GM12878 (cell line): ENCODE results near the gene NDUFC2. TPM values are rescaled to one million over a fixed set of nuclear protein-coding genes. Genes with fewer than 3 reads are reported as not detected.

ENCODE experiments used
- ATAC-seq: fragments of 200-7000 bp; cut with Tn5 transposase; 3 replicates; pipeline ENCODE4 v1.9.1; 2020; ENCODE audit warnings: mild to moderate bottlenecking, moderate library complexity
- BruUV-seq: library from RNA; stranded (reverse); fragments of 400-500 nt; replicated peaks from 2 replicates; lab custom pipeline; 2021; lab: Mats Ljungman, UMichigan
- CTCF ChIA-PET: fragments of 300-600 bp; sonication (Branson Sonifier 250); formaldehyde crosslinking; extraction: SDS; loops from one replicate; lab custom pipeline; 2021; ENCODE audit warnings: inconsistent platforms; lab: Yijun Ruan, JAX
- POLR2A ChIA-PET: fragments of 350-600 bp; formaldehyde crosslinking; extraction: SDS; loops from one replicate; lab custom pipeline; 2021; ENCODE audit warnings: inconsistent platforms; lab: Charles Lee
- RAD21 ChIA-PET: fragments of 300-600 bp; sonication (Branson Sonifier 250); formaldehyde crosslinking; loops from one replicate; lab custom pipeline; 2023; ENCODE audit warnings: antibody characterized with exemption; ENCODE audit not compliant: unreplicated experiment; lab: Charles Lee
- SMC1A ChIA-PET: fragments of 300-600 bp; sonication (Branson Sonifier 250); formaldehyde crosslinking; loops from one replicate; lab custom pipeline; 2023; ENCODE audit not compliant: unreplicated experiment, uncharacterized antibody; lab: Charles Lee
- DNase-seq: peaks from one replicate; pipeline ENCODE4 v3.0.0-alpha.2; 2011; ENCODE audit warnings: low read depth, low spot score
- FAIRE-seq: peaks from 3 replicates; lab custom pipeline; 2011; peaks lifted over from hg19 to GRCh38; lab: Jason Lieb, UNC
- H2AFZ ChIP-seq: 2 replicates; pipeline ENCODE4 v1.6.0; 2011; ENCODE audit warnings: low read depth, low read length, control low read depth; ENCODE audit not compliant: control insufficient read depth
- H3K27ac ChIP-seq: 2 replicates; pipeline ENCODE4 v1.5.1; 2011; ENCODE audit warnings: control low read depth; ENCODE audit not compliant: control insufficient read depth, insufficient read depth
- H3K27me3 ChIP-seq, 2 experiments: replicated peaks in 1 of 2; 2 replicates each; pipeline versions ENCODE4 v1.6.0 to v1.6.1; 2011; ENCODE audit warnings: low read length in 1 of 2; ENCODE audit not compliant: control insufficient read depth in 2 of 2, insufficient read depth in 2 of 2
- H3K36me3 ChIP-seq, 2 experiments: 2 replicates each; pipeline ENCODE4 v1.5.1; 2011; ENCODE audit warnings: low read length in 1 of 2; ENCODE audit not compliant: control insufficient read depth in 2 of 2, insufficient read depth in 2 of 2
- H3K4me1 ChIP-seq: 2 replicates; pipeline ENCODE4 v1.6.1; 2011; ENCODE audit warnings: mild to moderate bottlenecking, low read length, moderate library complexity, mixed read lengths; ENCODE audit not compliant: control insufficient read depth, insufficient read depth
- H3K4me2 ChIP-seq: 2 replicates; pipeline ENCODE4 v1.6.0; 2011; ENCODE audit warnings: control low read depth; ENCODE audit not compliant: control insufficient read depth, insufficient read depth
- H3K4me3 ChIP-seq: fragments of 200-600 bp; sonication (generic); 2 replicates; pipeline ENCODE4 v1.5.1; 2016
- H3K79me2 ChIP-seq: 2 replicates; pipeline ENCODE4 v1.6.0; 2011; ENCODE audit warnings: low read length; ENCODE audit not compliant: control insufficient read depth, insufficient read depth
- H3K9ac ChIP-seq: 2 replicates; pipeline ENCODE4 v1.8.0; 2011; ENCODE audit warnings: low read length, control low read depth, mixed read lengths; ENCODE audit not compliant: control insufficient read depth, insufficient read depth
- H3K9me3 ChIP-seq: replicated peaks from 3 replicates; pipeline ENCODE4 v1.5.1; 2011; ENCODE audit warnings: mild to moderate bottlenecking, low read length; ENCODE audit not compliant: control insufficient read depth, insufficient read depth
- H4K20me1 ChIP-seq: 2 replicates; pipeline ENCODE4 v1.6.0; 2011; ENCODE audit not compliant: control insufficient read depth, insufficient read depth
- ATF2 ChIP-seq: IDR thresholded peaks from 2 replicates; pipeline ENCODE4 v1.6.1; 2012; ENCODE audit warnings: low read length, inconsistent platforms
- CEBPB ChIP-seq, 2 experiments: fragments of 150-350 bp in 1 of 2; IDR thresholded peaks; 2 replicates each; pipeline ENCODE4 v1.6.1; 2012 to 2014; ENCODE audit warnings: low read depth in 2 of 2, low read length in 2 of 2, borderline replicate concordance in 1 of 2, inconsistent platforms in 1 of 2
- KAT2A ChIP-seq: conservative IDR thresholded peaks from 2 replicates; pipeline ENCODE4 v1.6.1; 2011; ENCODE audit warnings: low read depth, low read length; ENCODE audit not compliant: control insufficient read depth
- NFIC ChIP-seq: IDR thresholded peaks from 2 replicates; pipeline ENCODE4 v1.6.1; 2012; ENCODE audit warnings: low read depth, mild to moderate bottlenecking, inconsistent platforms, low read length, moderate library complexity
- NFYB ChIP-seq: IDR thresholded peaks from 2 replicates; pipeline ENCODE4 v1.6.1; 2011; ENCODE audit warnings: low read depth, mild to moderate bottlenecking, low read length, improper control_type of control experiment, moderate library complexity; ENCODE audit not compliant: insufficient read depth
- NR2F1 ChIP-seq: fragments of 450-650 bp; conservative IDR thresholded peaks from 2 replicates; pipeline ENCODE4 v1.6.1; 2017; ENCODE audit warnings: mild to moderate bottlenecking
- REST ChIP-seq: IDR thresholded peaks from 2 replicates; pipeline ENCODE4 v1.6.1; 2012; ENCODE audit warnings: mild to moderate bottlenecking, low read depth, low read length
- ZNF687 ChIP-seq: fragments of 450-650 bp; IDR thresholded peaks from 2 replicates; pipeline ENCODE4 v1.6.1; 2017; ENCODE audit warnings: mild to moderate bottlenecking, moderate library complexity
- WGBS: methylation state at CpG from one replicate; pipeline ENCODE4 v1.1.6; 2016; ENCODE audit warnings: low lambda C conversion rate; ENCODE audit not compliant: insufficient replicate concordance, insufficient coverage; ENCODE audit errors: missing lambda C conversion rate; 5-methylcytosine and 5-hydroxymethylcytosine counted together
- in situ Hi-C: fragments of 300-500 bp; cut with MboI; formaldehyde crosslinking; loops from 9 replicates; pipeline ENCODE4 v1.14.3; 2018; ENCODE audit warnings: mixed read lengths
- intact Hi-C: fragments of 100-400 bp; cut with micrococcal nuclease; formaldehyde crosslinking; loops from one replicate; pipeline ENCODE4 v1.14.2; 2022; ENCODE audit not compliant: unreplicated experiment
- polyA plus RNA-seq, 11 experiments: library from polyadenylated mRNA; depleted of rRNA in 4 of 11; unstranded in 6 of 11; stranded (reverse) in 5 of 11; fragments of >200 nt; fragmentation: Nextera tagmentation in 4 of 11; fragmentation: Illumina TruSeq in 1 of 11; extraction: Ambion mirVana in 4 of 11; extraction: Trizol in 1 of 11; gene quantifications; 1 replicate in 1 of 11; 2 replicates in 10 of 11; pipeline versions ENCODE4 v1.2.1 to v1.2.3, GENCODE V29; 2011 to 2016; ENCODE audit warnings: inconsistent platforms in 2 of 11, missing spikeins in 2 of 11, low read depth in 1 of 11
- total RNA-seq, 4 experiments: library from RNA; depleted of rRNA in 3 of 4; stranded (reverse); fragments of >200 nt in 3 of 4; fragmentation: Illumina TruSeq in 1 of 4; extraction: Trizol in 1 of 4; gene quantifications; 2 replicates each; pipeline versions ENCODE4 v1.2.1 to v1.2.3, GENCODE V29; 2013 to 2021

The NDUFC2 gene
- total and polyA plus RNA-seq, 10 of the 15 experiments (the other 5 are each of a cell fraction or from before 2014, with no cell fraction given): 103 to 529 (median 192) TPM

- H3K4me1 ChIP-seq: no peaks in the 10 kb centered on the region
- ChIA-PET RAD21 (interaction anchor here (0.9 kb wide), 1 partner anchor 22 kb away, joined by 3 read pairs; no protein-coding TSS in a partner anchor), SMC1A (interaction anchor here (1.0 to 1.6 kb wide), 3 partner anchors 10 to 28 kb away, joined by 3 to 5 read pairs (median 3); no protein-coding TSS in a partner anchor)
- intact Hi-C loops: no loop called here
- DNase-seq: no peak
- WGBS: 67% methylated on average over 6 of the region's 6 CpGs
- no peak overlapping the region for H3K4me2 ChIP-seq
- no peaks in the 10 kb centered on the region; the same call in 2 of the 3 replicates for H3K9me3 ChIP-seq
- no peak overlapping the region for H2AFZ ChIP-seq
- TF ChIP-seq NR2F1 (no peak), CEBPB (IDR thresholded peaks at IDR 0.05; ENCODE audit: borderline replicate concordance in 1 of 2, low read depth in 2 of 2, low read length in 2 of 2) (no peak), NFYB (no peak), KAT2A (no peak), ZNF687 (no peak), ATF2 (no peak), NFIC (no peak), REST (no peak)
- TF ChIP-seq, all 136 proteins: peak for 0
- ChIA-PET POLR2A (interaction anchor here (1.0 to 2.0 kb wide), 3 partner anchors 10 to 29 kb away, joined by 3 to 12 read pairs (median 5); no protein-coding TSS in a partner anchor), CTCF (interaction anchor here (0.6 to 1.4 kb wide), 2 partner anchors 24 to 456 kb away, joined by 3 to 10 read pairs; no protein-coding TSS in a partner anchor)
- H3K27me3 ChIP-seq: no peaks in the 10 kb centered on the region
- no peak for FAIRE-seq
- no peak overlapping the region for H3K27ac ChIP-seq
- no peak overlapping the region for H3K4me3 ChIP-seq
- H3K9ac ChIP-seq: no peak overlapping the region; the same call in 1 of the 2 replicates
- H3K79me2 ChIP-seq: no peaks in the 10 kb centered on the region
- no peaks in the 10 kb centered on the region; the same call in 1 of the 2 replicates for H4K20me1 ChIP-seq
- no peak for ATAC-seq
- in situ Hi-C loops: no loop called here
- H3K36me3 ChIP-seq: no peaks in the 10 kb centered on the region
- BruUV-seq: no TSS peak
Observed at GRCh38 chr11:78021611-78022010, 58.1 kb downstream of the NDUFC2 start.
